NCI-H1048 (cell line): ENCODE data around the gene COQ8B.

ENCODE experiments used
- DNase-seq: peaks from one replicate; lab custom pipeline; 2025; lab: John Stamatoyannopoulos, UW

The COQ8B gene

GRCh38 chr19:40717325-40717879 lies 716 bp upstream of the COQ8B start:
- no peak for DNase-seq

GRCh38 chr19:40716031-40716481 lies 630 bp downstream of the COQ8B start:
- DNase-seq: no peak

- DNase-seq: peak; percentile 82
Observed at GRCh38 chr19:40714441-40715299, 2.0 kb downstream of the COQ8B start.

- DNase-seq: no peak
Observed at GRCh38 chr19:40713939-40714338, 2.7 kb downstream of the COQ8B start.

- DNase-seq: no peak
Observed at GRCh38 chr19:40709817-40710216, 6.9 kb downstream of the COQ8B start.

GRCh38 chr19:40707615-40708014 lies 9.1 kb downstream of the COQ8B start:
- no peak for DNase-seq

GRCh38 chr19:40705950-40706619 lies 10.6 kb downstream of the COQ8B start:
- no peak for DNase-seq

- DNase-seq: no peak
Observed at GRCh38 chr19:40705362-40705651, 11.4 kb downstream of the COQ8B start.

GRCh38 chr19:40704491-40705361 lies 12.0 kb downstream of the COQ8B start:
- no peak for DNase-seq

- DNase-seq: no peak
Observed at GRCh38 chr19:40703029-40703755, 13.5 kb downstream of the COQ8B start.

GRCh38 chr19:40702337-40703012 lies 14.2 kb downstream of the COQ8B start:
- no peak for DNase-seq

- no peak for DNase-seq
Observed at GRCh38 chr19:40701758-40702157, 14.9 kb downstream of the COQ8B start.

GRCh38 chr19:40700083-40700482 lies 16.6 kb downstream of the COQ8B start:
- DNase-seq: no peak

- DNase-seq: no peak
Observed at GRCh38 chr19:40697007-40697406, 19.7 kb downstream of the COQ8B start.

- DNase-seq: no peak
Observed at GRCh38 chr19:40695881-40696280, 20.8 kb downstream of the COQ8B start.

GRCh38 chr19:40693896-40694295 lies 22.8 kb downstream of the COQ8B start:
- DNase-seq: no peak

GRCh38 chr19:40693150-40693788 lies 23.4 kb downstream of the COQ8B start:
- DNase-seq: no peak

- no peak for DNase-seq
Observed at GRCh38 chr19:40692212-40692551, 24.5 kb downstream of the COQ8B start.

GRCh38 chr19:40691421-40692211 lies 25.1 kb downstream of the COQ8B start:
- DNase-seq: no peak
